HTERT RPE-1 (cell line): ENCODE measurements around the gene COQ7.

Experiments used
- in situ Hi-C: fragments of 300-500 bp; cut with MboI; formaldehyde crosslinking; loops from 4 replicates; pipeline ENCODE4 v1.14.3; 2020; ENCODE audit warnings: low sequenced_read_pairs

Gene COQ7

DNA sequence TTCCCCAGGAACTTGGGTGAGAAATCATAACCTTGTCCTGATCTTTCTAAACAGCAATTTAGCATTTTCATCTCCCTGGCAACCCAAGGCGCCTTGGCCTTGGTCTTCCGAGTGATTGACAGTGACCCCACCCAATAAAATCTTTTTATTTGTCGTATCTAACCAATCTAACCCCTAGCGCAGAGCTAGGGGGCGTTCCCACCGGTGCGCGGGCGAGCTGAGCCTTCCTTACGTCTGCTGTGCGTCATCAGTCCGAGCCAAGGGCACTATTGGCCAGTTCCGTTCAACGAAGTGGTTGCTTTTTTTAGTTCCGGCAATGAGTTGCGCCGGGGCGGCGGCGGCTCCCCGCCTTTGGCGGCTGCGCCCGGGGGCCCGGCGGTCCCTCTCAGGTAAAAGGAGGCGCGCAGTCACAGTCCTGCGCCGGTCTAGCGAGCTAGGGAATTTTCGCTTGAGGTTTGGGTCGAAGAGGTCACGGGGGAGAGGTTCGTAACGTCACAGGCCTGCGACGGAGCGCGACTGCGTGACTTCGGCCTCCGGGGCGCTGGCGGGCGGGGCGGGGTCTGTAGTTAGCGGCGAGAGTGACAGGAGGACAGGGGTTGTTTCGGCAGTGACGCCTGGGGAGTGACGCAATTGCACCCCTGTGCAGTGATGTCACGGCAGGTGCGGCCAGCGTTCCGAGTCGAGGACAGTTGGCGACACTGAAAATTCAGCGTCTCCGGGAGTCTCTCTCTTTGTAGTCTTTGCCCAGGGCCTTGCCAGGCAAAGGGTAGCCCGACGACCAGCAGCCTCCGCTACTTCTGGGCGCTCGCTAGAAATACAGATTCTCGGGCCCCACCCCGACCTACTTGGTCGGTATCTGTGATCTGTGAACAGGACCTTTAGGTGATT lies at the start of gene COQ7:
COQ7 (plus strand) TSS at position 266 of the 888 bp plus-strand sequence; CDS start at position 317, 51 bp downstream.
- in situ Hi-C loops, result no loop called here

- in situ Hi-C loops, result no loop called here
Observed at GRCh38 chr16:19020689-19021088, 46.7 kb upstream of the COQ7 start.

GRCh38 chr16:19021747-19022146 lies 45.7 kb upstream of the COQ7 start:
- in situ Hi-C loops, result no loop called here

- in situ Hi-C loops, result no loop called here
Observed at GRCh38 chr16:19027416-19027815, 40.0 kb upstream of the COQ7 start.

GRCh38 chr16:19029980-19030379 lies 37.4 kb upstream of the COQ7 start:
- in situ Hi-C loops, result no loop called here

- in situ Hi-C loops, result no loop called here
Observed at GRCh38 chr16:19031738-19032137, 35.7 kb upstream of the COQ7 start.

DNA sequence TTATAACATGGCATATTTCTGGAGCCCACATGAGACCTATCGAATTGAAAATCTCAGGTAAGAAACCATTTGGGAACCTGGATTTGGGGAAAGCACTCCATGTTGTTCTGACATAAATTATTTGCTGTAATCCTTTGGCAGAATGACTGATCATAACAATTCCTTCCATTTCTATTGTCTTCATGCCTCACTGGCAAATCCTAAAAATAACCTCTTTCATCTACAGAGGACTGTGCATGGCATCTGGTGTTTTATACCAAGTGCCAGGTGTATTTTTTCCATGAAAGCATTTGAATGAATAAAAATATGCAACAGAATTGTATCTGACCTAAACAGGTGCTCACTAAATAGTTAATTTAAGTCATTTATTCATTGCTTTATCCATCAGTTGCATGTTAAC lies 33.7 kb upstream of the COQ7 start:
- in situ Hi-C loops, result no loop called here

GRCh38 chr16:19040400-19040799 lies 27.0 kb upstream of the COQ7 start:
- in situ Hi-C loops, result no loop called here

- in situ Hi-C loops, result no loop called here
Observed at GRCh38 chr16:19044769-19045168, 22.6 kb upstream of the COQ7 start.

GRCh38 chr16:19046062-19046461 lies 21.4 kb upstream of the COQ7 start:
- in situ Hi-C loops, result no loop called here

- in situ Hi-C loops, result no loop called here
Observed at GRCh38 chr16:19062706-19063105, 4.7 kb upstream of the COQ7 start.

DNA sequence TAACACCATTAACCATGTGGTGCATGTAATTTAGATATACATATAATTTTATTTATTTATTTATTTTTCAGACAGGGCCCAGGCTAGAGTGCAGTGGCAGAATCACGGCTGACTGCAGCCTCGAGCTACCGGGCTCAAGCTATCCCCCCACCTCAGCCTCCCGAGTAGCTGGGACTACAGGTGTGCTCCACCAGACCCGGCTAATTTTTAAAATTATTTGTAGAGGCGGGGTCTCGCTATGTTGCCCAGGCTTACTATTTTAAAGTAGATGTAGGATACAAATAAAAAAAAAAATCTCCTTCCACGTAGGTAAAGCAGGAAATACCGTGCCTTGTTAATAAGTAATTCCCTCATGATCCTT lies 446 bp upstream of the COQ7 start:
- in situ Hi-C loops, result no loop called here

- in situ Hi-C loops, result no loop called here
Observed at GRCh38 chr16:19068237-19068815, 912 bp downstream of the COQ7 start.

DNA sequence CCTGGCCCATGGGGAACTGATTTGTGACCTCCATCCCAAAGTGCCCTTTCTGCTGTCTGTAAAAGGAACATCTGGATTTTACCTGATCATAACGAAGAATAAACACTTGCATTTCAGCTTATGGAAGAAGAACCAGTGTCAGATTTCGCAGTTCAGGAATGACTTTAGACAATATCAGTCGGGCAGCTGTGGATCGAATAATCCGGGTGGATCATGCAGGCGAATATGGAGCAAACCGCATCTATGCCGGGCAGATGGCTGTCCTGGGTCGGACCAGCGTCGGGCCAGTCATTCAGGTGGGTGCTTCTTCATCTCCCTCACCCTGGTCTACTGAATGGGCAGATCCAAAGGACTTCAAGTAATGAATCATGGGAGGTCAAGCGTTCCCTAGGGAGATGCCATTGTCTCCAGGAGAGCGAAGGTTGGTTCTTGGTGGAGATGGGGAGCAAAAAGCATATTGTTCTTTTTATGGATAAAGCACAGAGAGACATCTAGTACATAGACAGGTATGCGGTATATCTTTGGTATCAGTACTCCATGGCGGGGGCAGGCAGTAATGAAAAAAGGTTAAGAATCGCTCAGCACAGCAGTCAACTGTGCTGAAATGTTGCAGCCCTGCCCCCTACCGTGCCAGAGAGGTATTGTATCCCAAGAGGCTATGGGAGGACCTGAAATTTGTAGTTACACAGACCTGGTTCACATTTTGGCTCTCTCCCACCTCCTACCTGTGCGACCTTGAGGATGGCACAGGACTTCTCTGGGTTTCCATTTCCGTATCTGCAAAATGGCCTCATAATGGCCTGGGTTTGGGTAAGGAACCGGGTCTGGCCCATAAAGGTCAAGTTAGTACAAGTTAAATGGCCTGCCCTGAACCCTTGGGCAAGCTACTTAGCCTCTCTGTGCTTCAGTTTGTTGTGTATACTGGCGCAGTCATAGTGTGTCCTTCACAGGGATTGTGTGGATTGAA lies 4.7 kb downstream of the COQ7 start:
- in situ Hi-C loops, result no loop called here

DNA sequence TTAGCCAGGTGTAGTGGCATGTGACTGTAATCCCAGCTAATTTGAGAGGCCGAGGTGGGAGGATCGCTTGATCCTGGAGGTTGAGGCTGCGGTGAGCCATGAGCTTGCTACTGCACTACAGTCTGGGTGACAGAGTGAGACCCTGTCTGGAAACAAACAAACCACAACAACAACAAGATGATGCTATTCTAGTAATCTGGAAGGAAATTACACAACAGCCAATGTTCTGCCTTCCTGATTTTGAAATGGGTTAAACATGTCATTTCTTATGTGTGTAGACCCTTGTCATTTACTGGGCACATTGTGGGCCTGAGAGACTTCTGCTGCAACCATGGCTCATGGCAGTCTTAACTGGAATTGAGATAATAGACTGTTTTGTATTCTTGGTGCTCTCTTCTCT lies 5.9 kb downstream of the COQ7 start:
- in situ Hi-C loops, result no loop called here

GRCh38 chr16:19073863-19074262 lies 6.4 kb downstream of the COQ7 start:
- in situ Hi-C loops, result no loop called here

GRCh38 chr16:19075511-19075910 lies 8.1 kb downstream of the COQ7 start:
- in situ Hi-C loops, result no loop called here

- in situ Hi-C loops, result no loop called here
Observed at GRCh38 chr16:19077879-19078278, 10.5 kb downstream of the COQ7 start.

- in situ Hi-C loops, result no loop called here
Observed at GRCh38 chr16:19083670-19084069, 16.3 kb downstream of the COQ7 start.

- in situ Hi-C loops, result no loop called here
Observed at GRCh38 chr16:19084139-19084538, 16.7 kb downstream of the COQ7 start.

DNA sequence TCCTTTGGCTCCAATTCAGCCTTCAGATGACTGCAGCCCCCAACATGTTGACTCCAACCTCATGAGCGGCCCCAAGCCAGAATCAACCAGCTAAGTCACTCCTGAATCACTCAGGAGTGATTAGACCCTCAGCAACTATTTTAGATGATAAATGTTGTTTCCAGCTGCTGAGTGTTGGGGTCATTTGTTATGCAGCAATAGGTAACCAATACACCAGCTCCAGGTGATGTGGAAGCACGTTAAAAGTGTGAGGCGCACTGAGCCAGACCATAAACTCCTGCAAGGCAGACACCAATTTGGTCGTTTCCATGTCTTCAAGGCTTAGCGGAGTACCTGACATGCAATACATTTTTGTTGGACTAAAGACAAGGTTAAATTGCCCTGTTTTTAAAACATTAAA lies 17.5 kb downstream of the COQ7 start:
- in situ Hi-C loops, result no loop called here
